Endothelial cell of hepatic sinusoid (primary cell): ENCODE data around the gene SLX9.

Experiments used
- in situ Hi-C: cut with HindIII; loops from 2 replicates; pipeline ENCODE4 v1.10.0; 2017; ENCODE audit warnings: low sequenced_read_pairs

SLX9 gene

DNA sequence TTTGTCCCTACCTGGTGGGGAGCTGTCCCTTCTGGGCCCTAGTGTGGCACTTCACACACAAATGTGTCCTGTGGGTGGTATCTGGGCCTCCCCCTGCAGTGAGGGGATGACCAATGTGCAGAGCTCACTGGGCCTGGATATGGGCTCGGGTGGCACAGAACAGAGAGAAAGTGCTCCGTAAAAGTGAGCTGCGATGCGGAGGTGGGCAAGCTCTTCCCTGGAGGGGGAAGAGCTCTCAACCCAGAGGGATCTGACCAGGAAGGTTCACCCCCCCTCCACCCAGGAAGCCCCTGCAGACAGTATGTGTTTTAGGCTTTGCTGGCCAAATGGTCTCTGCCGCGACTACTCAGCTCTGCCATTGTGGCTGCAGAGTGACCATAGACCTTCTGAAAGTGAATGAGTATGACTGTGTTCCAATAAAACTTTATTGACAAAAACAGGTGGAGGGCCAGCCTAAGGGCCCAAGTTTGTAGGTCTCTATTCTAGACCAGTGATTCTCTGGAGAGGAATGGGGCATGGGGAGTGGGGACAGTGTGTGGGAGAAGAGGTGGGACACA lies 10.5 kb upstream of the SLX9 start:
- in situ Hi-C loops = no loop called here

- in situ Hi-C loops = loop anchor here (10.0 kb wide), 1 partner anchor 145 kb away; no protein-coding TSS in a partner anchor
These were observed 9.9 kb upstream of the SLX9 start for GRCh38 chr21:44929799-44930542.

GRCh38 chr21:44930543-44930981 lies 9.3 kb upstream of the SLX9 start:
- in situ Hi-C loops = loop anchor here (10.0 kb wide), 1 partner anchor 146 kb away; no protein-coding TSS in a partner anchor

- in situ Hi-C loops = loop anchor here (10.0 kb wide), 1 partner anchor 146 kb away; no protein-coding TSS in a partner anchor
These were observed 8.7 kb upstream of the SLX9 start for GRCh38 chr21:44931137-44931500.

DNA sequence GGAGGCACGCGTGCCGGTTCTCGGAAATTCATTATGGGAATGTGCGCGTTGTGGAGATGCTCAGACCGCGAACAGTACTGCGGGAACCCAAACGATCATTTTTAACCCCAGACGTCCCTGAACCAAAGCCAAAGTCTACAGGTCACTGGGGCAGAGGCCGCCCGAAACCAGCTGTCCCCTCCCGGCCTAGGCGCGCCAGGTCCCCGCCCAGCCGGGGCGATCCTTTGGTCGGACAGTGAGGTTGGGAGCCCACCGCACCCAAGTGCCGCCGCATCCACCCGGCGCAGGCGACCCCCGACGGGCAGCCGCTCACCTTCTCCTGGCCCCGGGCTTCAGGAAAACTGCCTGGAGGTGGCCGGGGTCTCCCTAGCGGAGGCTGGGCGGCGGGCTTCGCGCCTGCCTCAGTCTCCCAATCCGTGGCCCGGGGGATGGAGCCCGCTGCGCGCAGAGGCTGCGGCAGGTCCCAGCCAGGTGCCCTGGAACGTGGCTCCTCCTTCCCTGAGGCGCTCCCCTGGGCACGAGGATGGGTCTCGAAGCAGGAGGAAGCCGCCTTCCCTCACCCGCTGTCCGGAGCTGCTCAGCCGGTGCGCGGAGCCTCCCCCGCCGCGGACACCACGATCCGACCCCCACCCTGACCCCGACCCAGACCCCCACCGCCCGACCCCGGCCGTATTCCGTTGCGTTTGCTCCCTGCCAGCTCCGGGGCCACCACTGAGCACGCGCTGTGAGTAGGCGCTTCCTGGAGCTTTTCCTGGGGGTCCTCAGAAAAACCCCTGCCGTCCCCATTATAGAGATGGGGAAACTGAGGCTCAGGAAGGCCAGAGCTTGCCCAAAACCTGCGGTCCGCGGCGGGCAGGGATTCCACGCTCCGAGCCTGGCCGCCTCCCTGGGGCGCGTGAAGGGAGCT lies 8.1 kb upstream of the SLX9 start:
- in situ Hi-C loops = loop anchor here (10.0 kb wide), 1 partner anchor 147 kb away; no protein-coding TSS in a partner anchor

DNA sequence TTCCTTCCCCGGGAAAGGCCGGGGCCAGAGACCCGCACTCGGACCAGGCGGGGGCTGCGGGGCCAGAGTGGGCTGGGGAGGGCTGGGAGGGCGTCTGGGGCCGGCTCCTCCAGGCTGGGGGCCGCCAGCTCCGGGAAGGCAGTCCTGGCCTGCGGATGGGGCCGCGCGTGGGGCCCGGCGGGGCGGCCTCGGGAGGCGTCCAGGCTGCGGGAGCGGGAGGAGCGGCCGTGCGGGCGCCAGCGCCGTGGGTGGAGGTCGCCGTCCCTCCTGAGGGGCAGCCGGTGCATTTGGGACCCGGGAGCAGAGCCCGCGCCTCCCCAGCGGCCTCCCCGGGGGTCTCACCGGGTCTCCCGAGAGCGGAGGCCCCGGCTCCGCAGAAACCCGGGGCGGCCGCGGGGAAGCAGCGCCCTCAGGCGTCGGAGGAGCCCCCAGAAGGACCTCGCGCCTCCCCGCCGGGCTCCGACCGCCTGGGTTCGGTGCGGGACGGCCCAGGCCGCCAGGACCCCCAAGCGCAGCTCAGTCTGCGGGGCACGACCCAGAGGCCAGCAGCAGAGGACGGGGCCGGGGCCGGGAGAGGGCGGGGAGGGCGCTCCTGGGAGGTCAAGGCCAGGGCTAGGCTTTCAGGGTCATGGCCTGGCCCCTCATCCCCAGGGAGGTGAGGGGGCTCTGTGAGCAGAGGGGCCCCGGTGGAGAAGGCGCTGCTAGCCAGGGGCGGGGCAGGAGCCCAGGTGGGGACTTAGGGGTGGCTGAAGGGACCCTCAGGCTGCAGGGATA lies 7.2 kb upstream of the SLX9 start:
- in situ Hi-C loops = loop anchor here (10.0 kb wide), 1 partner anchor 148 kb away; no protein-coding TSS in a partner anchor

DNA sequence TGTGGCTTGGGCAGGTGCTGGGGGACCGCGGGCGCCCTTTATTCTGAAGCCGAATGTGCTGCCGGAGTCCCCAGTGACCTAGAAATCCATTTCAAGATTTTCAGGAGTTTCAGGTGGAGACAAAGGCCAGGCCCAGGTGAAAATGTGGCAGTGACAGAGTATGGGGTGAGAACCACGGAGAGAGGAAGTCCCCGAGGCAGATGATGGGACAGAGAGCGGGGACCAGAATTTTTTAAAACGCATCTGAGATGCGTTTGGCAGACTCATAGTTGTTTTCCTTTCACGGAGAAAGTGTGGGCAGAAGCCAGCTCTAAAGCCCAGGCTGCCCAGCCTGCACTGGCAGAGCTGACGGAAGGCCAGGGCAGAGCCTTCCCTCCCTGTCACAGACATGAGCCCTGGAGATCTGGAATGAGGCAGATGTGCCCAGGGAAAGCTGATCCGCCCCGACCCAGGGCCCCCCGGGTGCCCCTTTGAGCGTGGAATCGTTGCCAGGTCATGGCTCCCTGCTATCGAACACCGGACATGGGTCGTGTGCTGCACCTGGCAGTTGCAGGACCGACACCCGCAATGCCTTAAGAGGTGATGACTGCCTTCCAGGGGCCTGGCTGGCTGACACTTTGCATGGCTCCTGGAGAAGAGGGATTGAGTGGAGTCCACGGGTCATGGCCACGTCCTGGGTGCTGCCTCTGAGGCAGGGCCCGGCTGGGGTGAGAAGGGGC lies 6.5 kb upstream of the SLX9 start:
- in situ Hi-C loops = loop anchor here (10.0 kb wide), 1 partner anchor 149 kb away; no protein-coding TSS in a partner anchor

DNA sequence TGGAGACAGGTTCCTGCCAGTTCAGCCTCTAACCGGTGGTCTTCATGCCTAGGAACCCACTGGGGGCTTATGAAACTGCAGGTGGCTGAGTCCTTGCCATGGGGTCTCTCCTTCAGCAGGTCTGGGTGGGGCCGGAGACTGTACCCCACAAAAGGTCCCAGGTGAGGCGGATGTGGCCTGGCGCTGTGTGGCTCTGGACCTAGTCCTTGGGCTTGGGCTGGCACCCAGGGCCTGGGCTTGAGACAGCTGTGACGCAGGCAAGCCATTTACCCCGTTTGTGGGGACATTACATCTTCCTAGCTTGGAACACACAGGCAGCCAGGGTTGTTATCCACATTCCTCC lies 5.9 kb upstream of the SLX9 start:
- in situ Hi-C loops = loop anchor here (10.0 kb wide), 1 partner anchor 149 kb away; no protein-coding TSS in a partner anchor

GRCh38 chr21:44934276-44934675 lies 5.6 kb upstream of the SLX9 start:
- in situ Hi-C loops = loop anchor here (10.0 kb wide), 1 partner anchor 149 kb away; no protein-coding TSS in a partner anchor

- in situ Hi-C loops = loop anchor here (10.0 kb wide), 1 partner anchor 150 kb away; no protein-coding TSS in a partner anchor
These were observed 4.9 kb upstream of the SLX9 start for GRCh38 chr21:44934797-44935532.

DNA sequence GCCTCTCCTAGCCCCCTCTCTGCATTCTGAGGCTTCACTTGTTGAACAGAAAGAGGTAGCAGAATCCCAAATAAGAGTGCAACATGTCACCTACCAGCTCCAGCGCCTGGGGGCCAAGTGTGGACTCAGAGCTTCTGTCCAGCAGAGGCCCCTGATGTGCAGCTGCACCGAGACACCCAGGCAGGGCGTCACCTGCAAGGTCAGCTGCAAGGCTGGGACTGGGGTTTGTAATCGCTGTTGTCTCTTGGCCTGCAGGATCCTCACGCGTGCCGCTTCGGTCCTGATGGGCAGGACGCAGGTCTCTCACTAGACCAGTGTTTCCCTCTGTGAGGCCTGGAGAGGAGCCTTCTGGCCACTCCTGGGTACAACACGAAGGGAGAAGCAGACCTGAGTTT lies 4.3 kb upstream of the SLX9 start:
- in situ Hi-C loops = loop anchor here (10.0 kb wide), 1 partner anchor 151 kb away; no protein-coding TSS in a partner anchor

- in situ Hi-C loops = loop anchor here (10.0 kb wide), 1 partner anchor 154 kb away; no protein-coding TSS in a partner anchor
These were observed 877 bp upstream of the SLX9 start for GRCh38 chr21:44938772-44939531.

- in situ Hi-C loops = loop anchor here (10.0 kb wide), 1 partner anchor 135 kb away; the partner anchor contains the start of gene UBE2G2
These were observed 345 bp downstream of the SLX9 start for GRCh38 chr21:44940116-44940631.

DNA sequence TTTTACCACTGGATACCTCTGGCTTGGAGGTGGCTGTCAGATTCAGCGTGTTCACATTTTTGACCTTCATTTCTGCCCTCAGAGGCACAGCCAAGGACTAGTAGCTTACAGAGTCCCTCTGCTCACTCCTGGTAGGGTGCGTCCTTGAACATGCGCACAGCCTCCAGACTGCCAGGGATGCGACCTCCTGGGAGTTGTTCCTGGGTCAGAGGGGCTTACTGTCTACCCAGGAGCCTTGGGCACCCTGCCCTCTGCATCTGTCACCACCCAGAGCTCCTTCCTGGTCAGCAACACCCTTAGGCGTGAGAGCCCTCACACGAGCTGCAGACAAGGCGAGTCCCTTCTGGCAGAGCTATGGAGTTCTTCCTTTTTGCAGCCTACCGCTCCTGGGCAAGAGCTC lies 1.7 kb downstream of the SLX9 start:
- in situ Hi-C loops = loop anchor here (10.0 kb wide), 1 partner anchor 137 kb away; the partner anchor contains the start of gene UBE2G2

- in situ Hi-C loops = loop anchor here (10.0 kb wide), 1 partner anchor 138 kb away; the partner anchor contains the start of gene UBE2G2
These were observed 2.7 kb downstream of the SLX9 start for GRCh38 chr21:44942566-44942965.

DNA sequence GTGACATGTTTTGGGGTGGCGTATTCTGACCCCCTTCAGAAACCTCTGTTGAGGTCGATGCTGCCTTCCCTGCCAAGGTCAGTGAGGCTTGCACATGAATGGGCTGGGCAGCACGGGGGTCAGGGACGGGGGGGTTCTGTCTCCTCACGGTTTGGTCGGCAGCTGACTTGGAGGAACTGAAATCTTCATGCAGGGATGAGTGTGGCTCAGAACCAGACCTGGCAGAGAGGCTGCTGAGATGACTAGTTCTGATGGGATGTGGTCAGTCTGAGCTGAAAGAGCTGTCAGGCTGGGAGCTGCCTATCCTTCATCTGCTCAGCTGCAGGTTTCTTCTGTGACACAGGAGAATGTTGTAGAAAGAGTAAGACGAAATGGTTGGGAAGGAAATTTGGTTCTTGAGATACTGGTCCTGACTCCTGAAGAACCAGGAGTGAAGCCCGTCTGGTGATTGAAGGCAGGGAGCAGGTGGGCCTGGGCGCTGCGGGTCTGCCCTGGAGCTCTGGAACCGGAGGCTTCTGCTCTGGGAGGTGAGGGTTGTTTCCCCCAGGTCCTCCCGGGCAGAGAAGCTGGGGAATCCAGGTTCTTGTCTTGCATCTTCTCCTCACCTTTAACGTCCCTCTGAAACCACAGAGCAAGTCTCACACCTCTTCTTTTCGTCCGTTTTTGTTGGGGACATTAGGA lies 3.3 kb downstream of the SLX9 start:
- in situ Hi-C loops = loop anchor here (10.0 kb wide), 1 partner anchor 138 kb away; the partner anchor contains the start of gene UBE2G2
